ENCODE measurements around the gene CTCF. TPM values are rescaled to one million over a fixed set of nuclear protein-coding genes. Genes with fewer than 3 reads are reported as not detected.

The CTCF gene
- total and polyA plus RNA-seq, 12 donors, result 11.9 to 31.0 (median 23.8) TPM

DNA sequence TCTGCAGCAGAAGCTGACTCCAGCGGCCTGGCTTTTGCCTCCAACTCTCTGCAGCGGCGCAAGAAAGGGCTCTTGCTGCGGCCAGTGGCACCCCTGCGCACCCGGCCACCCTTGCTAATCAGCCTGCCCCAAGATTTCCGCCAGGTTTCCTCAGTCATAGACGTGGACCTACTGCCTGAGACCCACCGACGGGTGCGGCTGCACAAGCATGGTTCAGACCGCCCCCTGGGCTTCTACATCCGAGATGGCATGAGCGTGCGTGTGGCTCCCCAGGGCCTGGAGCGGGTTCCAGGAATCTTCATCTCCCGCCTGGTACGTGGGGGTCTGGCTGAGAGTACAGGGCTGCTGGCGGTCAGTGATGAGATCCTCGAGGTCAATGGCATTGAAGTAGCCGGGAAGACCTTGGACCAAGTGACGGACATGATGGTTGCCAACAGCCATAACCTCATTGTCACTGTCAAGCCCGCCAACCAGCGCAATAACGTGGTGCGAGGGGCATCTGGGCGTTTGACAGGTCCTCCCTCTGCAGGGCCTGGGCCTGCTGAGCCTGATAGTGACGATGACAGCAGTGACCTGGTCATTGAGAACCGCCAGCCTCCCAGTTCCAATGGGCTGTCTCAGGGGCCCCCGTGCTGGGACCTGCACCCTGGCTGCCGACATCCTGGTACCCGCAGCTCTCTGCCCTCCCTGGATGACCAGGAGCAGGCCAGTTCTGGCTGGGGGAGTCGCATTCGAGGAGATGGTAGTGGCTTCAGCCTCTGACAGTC is 99.7 kb downstream of the CTCF start:
- Histone ChIP-seq H3K36me3 (peaks cover 0 to 42% (median 0%) of the 10 kb centered on the region in 9 donors), H3K27me3 (no peaks in the 10 kb centered on the region), H3K4me3 (no peak overlapping the region), H3K9me3 (no peaks in the 10 kb centered on the region), H3K27ac (no peak overlapping the region), H3K4me1 (peaks cover 17 to 38% (median 32%) of the 10 kb centered on the region in 9 donors)
- no peak for ATAC-seq
- WGBS, 2 donors, result 92 to 94% methylated on average over 34 of the region's 34 CpGs
- TF ChIP-seq, protein P1, sequence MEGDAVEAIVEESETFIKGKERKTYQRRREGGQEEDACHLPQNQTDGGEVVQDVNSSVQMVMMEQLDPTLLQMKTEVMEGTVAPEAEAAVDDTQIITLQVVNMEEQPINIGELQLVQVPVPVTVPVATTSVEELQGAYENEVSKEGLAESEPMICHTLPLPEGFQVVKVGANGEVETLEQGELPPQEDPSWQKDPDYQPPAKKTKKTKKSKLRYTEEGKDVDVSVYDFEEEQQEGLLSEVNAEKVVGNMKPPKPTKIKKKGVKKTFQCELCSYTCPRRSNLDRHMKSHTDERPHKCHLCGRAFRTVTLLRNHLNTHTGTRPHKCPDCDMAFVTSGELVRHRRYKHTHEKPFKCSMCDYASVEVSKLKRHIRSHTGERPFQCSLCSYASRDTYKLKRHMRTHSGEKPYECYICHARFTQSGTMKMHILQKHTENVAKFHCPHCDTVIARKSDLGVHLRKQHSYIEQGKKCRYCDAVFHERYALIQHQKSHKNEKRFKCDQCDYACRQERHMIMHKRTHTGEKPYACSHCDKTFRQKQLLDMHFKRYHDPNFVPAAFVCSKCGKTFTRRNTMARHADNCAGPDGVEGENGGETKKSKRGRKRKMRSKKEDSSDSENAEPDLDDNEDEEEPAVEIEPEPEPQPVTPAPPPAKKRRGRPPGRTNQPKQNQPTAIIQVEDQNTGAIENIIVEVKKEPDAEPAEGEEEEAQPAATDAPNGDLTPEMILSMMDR (IDR thresholded peaks at IDR 0.05), result no peak
- intact Hi-C loops (cut with DNase I), result loop anchor here in 2 of 10 donors (2.0 to 10.0 kb wide), 4 partner anchors 99 to 167 kb away; partner anchors contain the start of gene CTCF (in 2 of the 2)
- DNase-seq, result peak in 1 of 2 donors; percentile 15

DNA sequence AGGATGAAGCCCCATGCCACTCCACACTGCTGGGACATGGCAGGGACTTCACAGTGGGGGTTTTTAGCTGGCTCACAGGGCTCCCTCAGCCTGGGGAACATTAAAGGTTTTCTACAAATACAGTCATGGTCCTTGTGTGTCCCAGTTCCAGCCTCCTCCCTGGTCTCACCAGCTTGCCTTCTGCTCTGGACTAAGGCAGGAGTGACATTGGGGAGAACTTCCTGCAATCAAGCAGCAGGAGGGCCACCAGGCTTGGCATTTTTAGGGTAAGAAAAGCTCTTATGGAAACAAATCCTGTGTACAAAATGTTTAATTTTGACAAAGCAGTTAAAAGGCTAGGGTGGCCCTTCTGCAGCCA is 100.3 kb downstream of the CTCF start:
- no peak for DNase-seq
- intact Hi-C loops (cut with DNase I), result loop anchor here in 2 of 10 donors (5.0 to 10.0 kb wide), 2 partner anchors 100 to 168 kb away; partner anchors contain the start of gene CTCF (in 1 of the 2)
- Histone ChIP-seq H3K4me1 (peaks cover 22 to 44% (median 37%) of the 10 kb centered on the region in 9 donors), H3K36me3 (peaks cover 0 to 36% (median 0%) of the 10 kb centered on the region in 9 donors), H3K27ac (no peak overlapping the region), H3K4me3 (no peak overlapping the region), H3K9me3 (no peaks in the 10 kb centered on the region), H3K27me3 (no peaks in the 10 kb centered on the region)
- ATAC-seq, result no peak
- TF ChIP-seq, protein P1 (IDR thresholded peaks at IDR 0.05), result no peak

DNA sequence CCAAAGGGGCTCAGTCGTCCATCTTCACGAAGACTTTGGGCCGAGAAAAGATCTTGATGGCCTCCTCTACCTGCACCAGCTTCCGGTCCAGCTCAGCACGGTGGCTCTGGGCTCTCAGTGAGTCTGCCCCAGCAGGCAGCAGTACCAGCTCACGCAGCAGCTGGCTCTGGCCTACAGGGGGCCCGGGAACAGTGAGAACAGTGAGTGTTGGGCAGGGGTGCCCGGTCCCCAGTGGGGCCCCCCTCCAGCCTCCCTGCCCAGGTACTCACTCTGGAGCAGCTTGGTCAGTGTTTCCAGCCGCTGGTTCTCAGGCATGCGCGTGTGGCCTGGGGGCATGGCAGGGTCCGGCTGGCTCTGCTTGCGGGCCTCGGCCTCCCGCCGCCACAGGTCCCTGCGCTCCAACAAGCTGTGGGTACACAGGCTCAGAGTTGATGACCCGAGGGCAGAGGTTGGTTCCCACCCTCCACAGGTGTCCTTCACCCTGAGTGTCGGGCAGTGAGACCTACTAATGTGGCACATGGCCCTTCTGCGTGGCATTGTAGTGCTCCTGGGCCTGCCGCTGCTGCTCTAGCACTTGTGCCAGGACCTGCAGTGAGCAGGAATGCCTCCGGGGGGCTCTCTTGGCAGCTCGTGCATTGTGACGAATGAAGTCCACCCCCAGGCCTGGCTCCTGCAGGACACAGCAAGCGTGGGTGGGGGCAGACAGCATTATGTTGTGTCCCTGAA is 101.0 kb downstream of the CTCF start:
- no peak for ATAC-seq
- no peaks in the 10 kb centered on the region for H3K9me3 ChIP-seq
- DNase-seq, result peak in 1 of 2 donors; percentile 18
- peaks cover 23 to 50% (median 42%) of the 10 kb centered on the region in 9 donors for H3K4me1 ChIP-seq
- no peaks in the 10 kb centered on the region for H3K27me3 ChIP-seq
- H3K36me3 ChIP-seq, result peaks cover 0 to 30% (median 0%) of the 10 kb centered on the region in 9 donors
- H3K4me3 ChIP-seq, result no peak overlapping the region
- TF ChIP-seq, protein P1 (IDR thresholded peaks at IDR 0.05), result peak in 1 of 9 donors; percentile 24
- WGBS, 2 donors, result 82 to 84% methylated on average over 23 to 25 of the region's 25 CpGs
- intact Hi-C loops (cut with DNase I), result loop anchor here in 2 of 10 donors (5.0 to 10.0 kb wide), 2 partner anchors 101 to 169 kb away; partner anchors contain the start of gene CTCF (in 1 of the 2)
- H3K27ac ChIP-seq, result no peak overlapping the region

DNA sequence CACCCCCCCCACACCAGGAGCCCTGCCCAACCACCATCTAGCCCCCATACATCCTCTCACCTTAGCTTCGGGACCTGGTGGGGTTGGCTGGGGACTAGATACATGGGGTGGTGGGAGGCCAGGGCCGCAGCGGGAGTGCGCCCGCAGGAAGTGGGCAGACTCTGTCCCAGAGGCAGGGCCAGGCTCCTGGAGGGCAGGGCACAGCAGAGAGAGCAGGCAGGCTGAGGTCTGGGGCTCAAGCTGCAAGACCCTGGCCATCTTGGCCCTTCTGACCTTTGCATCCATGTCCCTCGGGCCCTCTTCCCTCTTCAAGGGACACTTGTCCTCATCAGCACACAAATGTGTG is 101.5 kb downstream of the CTCF start:
- H3K4me1 ChIP-seq, result peaks cover 21 to 52% (median 41%) of the 10 kb centered on the region in 9 donors
- no peak for ATAC-seq
- H3K27ac ChIP-seq, result no peak overlapping the region
- no peaks in the 10 kb centered on the region for H3K9me3 ChIP-seq
- DNase-seq, result no peak
- no peaks in the 10 kb centered on the region for H3K27me3 ChIP-seq
- intact Hi-C loops (cut with DNase I), result loop anchor here in 2 of 10 donors (5.0 to 10.0 kb wide), 2 partner anchors 102 to 169 kb away; partner anchors contain the start of gene CTCF (in 1 of the 2)
- 92 to 95% methylated on average over 6 of the region's 6 CpGs for WGBS, 2 donors
- H3K4me3 ChIP-seq, result no peak overlapping the region
- TF ChIP-seq, protein P1 (IDR thresholded peaks at IDR 0.05), result no peak
- peaks cover 0 to 27% (median 0%) of the 10 kb centered on the region in 9 donors for H3K36me3 ChIP-seq
